ENCODE results near the gene COPE. TPM values are rescaled to one million over a fixed set of nuclear protein-coding genes. Genes with fewer than 3 reads are reported as not detected.

The COPE gene
- total and polyA plus RNA-seq, 2 of the 8 experiments (the other 6 are each of a cell fraction or from before 2014, with no cell fraction given): 178 to 356 TPM

GRCh38 chr19:18862976-18863842 lies 56.0 kb downstream of the COPE start:
- no peaks in the 10 kb centered on the region for H3K79me2 ChIP-seq (ENCODE audit: control insufficient read depth in 1 of 2, insufficient read depth in 2 of 2, low read length in 2 of 2)
- no peak overlapping the region for H2BK20ac ChIP-seq (ENCODE audit: low read length)
- no peaks in the 10 kb centered on the region for H3K27me3 ChIP-seq (replicated peaks in 1 of 4; ENCODE audit: control insufficient read depth in 3 of 4, extremely low read depth in 1 of 4, insufficient read depth in 3 of 4, low read length in 3 of 4)
- peaks cover 0 to 4% (median under 1%) of the 10 kb centered on the region in 4 experiments; a peak in 2 of 7 replicates for H3K4me1 ChIP-seq (replicated peaks in 1 of 4; ENCODE audit: control insufficient read depth in 3 of 4, insufficient read depth in 4 of 4, low read length in 3 of 4)
- H4K5ac ChIP-seq (ENCODE audit: insufficient read length, low read depth, low read length): no peak overlapping the region
- no peak overlapping the region for H3K23ac ChIP-seq (ENCODE audit: insufficient read length)
- H4K20me1 ChIP-seq (replicated peaks in 1 of 2; ENCODE audit: control insufficient read depth in 1 of 2, insufficient read depth in 2 of 2, low read length in 2 of 2): peaks cover 7 to 27% of the 10 kb centered on the region in 2 experiments
- H2BK120ac ChIP-seq (replicated peaks; ENCODE audit: low read depth, low read length): no peak overlapping the region
- no peaks in the 10 kb centered on the region for H3K9me3 ChIP-seq (ENCODE audit: insufficient read depth in 2 of 2, low read depth in 1 of 2, low read length in 1 of 2)
- H3K23me2 ChIP-seq (ENCODE audit: low read depth, low read length): no peaks in the 10 kb centered on the region
- FAIRE-seq (no peak), DNase-seq (ENCODE audit: low read depth in 1 of 2, low spot score in 2 of 2) (no peak)
- H3K27ac ChIP-seq (ENCODE audit: low read depth, low read length): no peak overlapping the region
- peaks cover 37 to 75% (median 56%) of the 10 kb centered on the region in 4 experiments for H3K36me3 ChIP-seq (ENCODE audit: control insufficient read depth in 2 of 4, insufficient read depth in 4 of 4, low read length in 3 of 4)
- H4K91ac ChIP-seq (replicated peaks; ENCODE audit: insufficient read length, low read length): no peak overlapping the region
- CTCF ChIA-PET (ENCODE audit: partially characterized antibody): interaction anchor here (0.7 to 15.1 kb wide), 4 partner anchors 7 to 220 kb away, joined by 3 to 247 read pairs (median 30); no protein-coding TSS in a partner anchor
- no peak overlapping the region for H4K8ac ChIP-seq (ENCODE audit: extremely low read depth, insufficient read depth, low read length)
- no peak for TF ChIP-seq RXRA (IDR thresholded peaks at IDR 0.05; ENCODE audit: insufficient read depth, low read depth, low read length)
- no peak for TF ChIP-seq BCL11A (IDR thresholded peaks at IDR 0.05; ENCODE audit: low read depth in 2 of 2, low read length in 2 of 2)
- TF ChIP-seq EP300 (IDR thresholded peaks at IDR 0.05; ENCODE audit: borderline replicate concordance in 1 of 2, low read depth in 2 of 2, low read length in 2 of 2): no peak
- 91% methylated on average over 32 of the region's 33 CpGs; no CpG with 5 or more reads in 1 of the 2 experiments for WGBS, 2 experiments (ENCODE audit: extremely low coverage in 1 of 2, insufficient coverage in 1 of 2, insufficient read length in 1 of 2, insufficient replicate concordance in 2 of 2, low coverage in 1 of 2, low lambda C conversion rate in 2 of 2, missing lambda C conversion rate in 1 of 2)
- no peaks in the 10 kb centered on the region; the same call in 1 of the 2 replicates for H3K79me1 ChIP-seq (ENCODE audit: low read depth, low read length)
- no peak overlapping the region for H3K18ac ChIP-seq (ENCODE audit: extremely low read depth, low read length)
- no peak overlapping the region for H2AFZ ChIP-seq (ENCODE audit: low read length)
- H3K4me3 ChIP-seq (ENCODE audit: extremely low read depth in 1 of 4, insufficient read depth in 2 of 4, low read depth in 3 of 4, low read length in 4 of 4): no peak overlapping the region
- no peak overlapping the region for H3K4ac ChIP-seq (replicated peaks; ENCODE audit: insufficient read length, low read depth, low read length)
- H2BK5ac ChIP-seq (ENCODE audit: low read depth, low read length): no peak overlapping the region
- no peak overlapping the region for H2BK15ac ChIP-seq (ENCODE audit: low read length)
- no peak overlapping the region for H3K14ac ChIP-seq (ENCODE audit: insufficient read length)
- no peak overlapping the region for H3K9ac ChIP-seq (replicated peaks in 1 of 4; ENCODE audit: extremely low read depth in 1 of 4, low read depth in 3 of 4, low read length in 3 of 4)
- H3K4me2 ChIP-seq (ENCODE audit: insufficient read depth in 1 of 2, low read depth in 2 of 2, low read length in 2 of 2): no peak overlapping the region
- H3K56ac ChIP-seq (replicated peaks; ENCODE audit: insufficient read length, low read depth, low read length): no peak overlapping the region
- H2BK12ac ChIP-seq (ENCODE audit: low read depth, low read length): no peak overlapping the region
- H2AK5ac ChIP-seq (ENCODE audit: low read depth, low read length): no peak overlapping the region
- POLR2A ChIA-PET (ENCODE audit: partially characterized antibody): no interaction called here
